Adrenal gland (tissue), 12 donors: ENCODE measurements around the gene ISM1. TPM values are rescaled to one million over a fixed set of nuclear protein-coding genes. Genes with fewer than 3 reads are reported as not detected.

Experiments used
- DNase-seq, 7 donors: peaks; one replicate each; pipeline ENCODE4 v3.0.0-alpha.2; 2019 to 2020
- H3K27ac ChIP-seq, 5 donors: fragments of 200-600 bp; sonication (generic) in 4 of 5; 1 replicate in 3 of 5; 2 replicates in 2 of 5; pipeline versions ENCODE4 v1.5.1 to v1.8.0; 2016 to 2020; ENCODE audit warnings: mild to moderate bottlenecking in 1 of 5
- H3K27me3 ChIP-seq: fragments of 200-600 bp; 2 replicates; pipeline ENCODE4 v1.8.0; 2021
- H3K36me3 ChIP-seq, 2 donors: fragments of 200-600 bp; replicated peaks in 1 of 2; 1 replicate in 1 of 2; 2 replicates in 1 of 2; pipeline versions ENCODE4 v1.5.1 to v1.8.0; 2018 to 2022
- H3K4me1 ChIP-seq, 2 donors: fragments of 200-600 bp; replicated peaks in 1 of 2; 1 replicate in 1 of 2; 2 replicates in 1 of 2; pipeline versions ENCODE4 v1.5.1 to v1.8.0; 2018 to 2021
- H3K4me3 ChIP-seq, 4 donors: fragments of 200-600 bp; sonication (generic) in 3 of 4; one replicate each; pipeline ENCODE4 v1.5.1; 2016 to 2018
- H3K9me3 ChIP-seq, 3 donors: fragments of 200-600 bp; sonication (generic) in 1 of 3; replicated peaks in 1 of 3; 1 replicate in 2 of 3; 2 replicates in 1 of 3; pipeline versions ENCODE4 v1.5.1 to v1.8.0; 2016 to 2021
- POLR2A ChIP-seq, 2 donors: fragments of 450-650 bp; IDR thresholded peaks; one replicate each; pipeline ENCODE4 v1.6.1; 2017; ENCODE audit warnings: antibody characterized with exemption in 2 of 2, mild to moderate bottlenecking in 2 of 2, moderate library complexity in 1 of 2
- WGBS, 4 donors: extraction: QIAGEN DNeasy Blood & Tissue Kit in 2 of 4; methylation state at CpG; one replicate each; pipeline versions ENCODE4 v1.1.5 to v1.1.7; 2013 to 2017; 5-methylcytosine and 5-hydroxymethylcytosine counted together
- intact Hi-C, 2 donors: fragments of 100-400 bp; cut with DNase I; formaldehyde crosslinking; loops; one replicate each; pipeline versions ENCODE4 v1.14.1 to v1.15.0; 2022 to 2023
- polyA plus RNA-seq, 3 donors: library from polyadenylated mRNA; stranded (reverse); fragments of 200-250 nt in 2 of 3; fragments of 350-450 nt in 1 of 3; fragmentation: Illumina TruSeq in 1 of 3; extraction: RNeasy Lipid Tissue Mini Kit (QIAGEN cat#74804) in 1 of 3; gene quantifications; one replicate each; pipeline ENCODE4 v1.2.3, GENCODE V29; 2013 to 2014
- total RNA-seq, 9 donors: library from RNA; depleted of rRNA in 4 of 9; stranded (reverse); fragments of >200 nt in 4 of 9; fragments of 120-200 nt in 1 of 9; fragmentation: NEBNext Ultra II Directional in 1 of 9; extraction: Animal tissue kit (Norgen Biotek cat#: 25700) in 1 of 9; gene quantifications; one replicate each; pipeline versions ENCODE4 v1.1.0 to v1.2.4, GENCODE V29; 2013 to 2023
- TF ChIP-seq, protein P1 (sequence below), 6 experiments: fragments of 450-650 bp in 4 of 6; fragments of 200-600 bp in 2 of 6; sonication (generic) in 1 of 6; IDR thresholded peaks; 1 replicate in 5 of 6; 2 replicates in 1 of 6; pipeline versions ENCODE4 v1.5.1 to v1.8.0; 2016 to 2021; ENCODE audit warnings: antibody characterized with exemption in 6 of 6, mild to moderate bottlenecking in 2 of 6, moderate library complexity in 1 of 6
- donor health status: healthy with polysubstance abuse.
- donor health status: Bipolar disorder and iron deficiency.
- donor health status: DM: yes; HTN: yes; CAD: no.
- donor health status: DM: no; HTN: no; CAD: no.
- donor health status: DM: no; HTN: no; CAD: no.
- donor health status: DM: yes; HTN: yes; CAD: no.

ISM1 gene
- total and polyA plus RNA-seq, 12 donors, result 0.17 to 4.4 (median 1.8) TPM

DNA sequence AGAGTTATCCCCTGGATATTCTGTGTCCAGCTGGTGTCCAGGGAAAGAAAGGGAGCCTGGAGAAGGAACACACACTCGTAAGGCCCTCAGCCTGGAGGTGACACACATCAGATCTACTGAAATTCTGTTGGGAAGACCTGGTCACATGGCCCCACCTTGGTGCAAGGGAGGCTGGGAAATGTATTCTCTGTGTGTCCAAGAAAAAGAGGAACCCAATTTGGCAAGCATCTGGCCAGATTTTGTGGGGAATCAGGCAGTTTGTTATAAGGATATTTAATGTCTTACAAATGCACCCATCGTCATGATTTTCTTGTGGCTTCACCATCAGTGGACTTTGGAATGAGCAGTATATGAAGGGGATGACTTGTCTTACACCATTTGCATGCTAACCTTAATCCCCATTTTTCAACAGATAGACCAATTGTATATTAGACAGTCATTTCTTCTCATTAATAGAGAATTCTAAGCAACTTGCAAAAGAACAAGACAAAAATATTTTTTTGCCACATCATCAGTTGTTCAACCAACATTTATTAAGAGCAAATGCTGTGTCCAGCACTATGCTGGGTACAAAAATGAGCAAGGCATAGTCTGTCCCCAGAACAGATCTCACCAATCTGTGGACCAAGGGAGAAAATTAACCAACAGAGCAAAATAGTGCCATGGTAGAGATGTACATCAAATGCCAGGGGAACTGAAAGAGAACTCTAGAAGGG, 59.7 kb downstream of the ISM1 start:
- no peaks in the 10 kb centered on the region for H3K36me3 ChIP-seq
- H3K9me3 ChIP-seq, result no peaks in the 10 kb centered on the region
- intact Hi-C loops, result no loop called here
- H3K4me3 ChIP-seq, result no peak overlapping the region
- TF ChIP-seq, protein P1, sequence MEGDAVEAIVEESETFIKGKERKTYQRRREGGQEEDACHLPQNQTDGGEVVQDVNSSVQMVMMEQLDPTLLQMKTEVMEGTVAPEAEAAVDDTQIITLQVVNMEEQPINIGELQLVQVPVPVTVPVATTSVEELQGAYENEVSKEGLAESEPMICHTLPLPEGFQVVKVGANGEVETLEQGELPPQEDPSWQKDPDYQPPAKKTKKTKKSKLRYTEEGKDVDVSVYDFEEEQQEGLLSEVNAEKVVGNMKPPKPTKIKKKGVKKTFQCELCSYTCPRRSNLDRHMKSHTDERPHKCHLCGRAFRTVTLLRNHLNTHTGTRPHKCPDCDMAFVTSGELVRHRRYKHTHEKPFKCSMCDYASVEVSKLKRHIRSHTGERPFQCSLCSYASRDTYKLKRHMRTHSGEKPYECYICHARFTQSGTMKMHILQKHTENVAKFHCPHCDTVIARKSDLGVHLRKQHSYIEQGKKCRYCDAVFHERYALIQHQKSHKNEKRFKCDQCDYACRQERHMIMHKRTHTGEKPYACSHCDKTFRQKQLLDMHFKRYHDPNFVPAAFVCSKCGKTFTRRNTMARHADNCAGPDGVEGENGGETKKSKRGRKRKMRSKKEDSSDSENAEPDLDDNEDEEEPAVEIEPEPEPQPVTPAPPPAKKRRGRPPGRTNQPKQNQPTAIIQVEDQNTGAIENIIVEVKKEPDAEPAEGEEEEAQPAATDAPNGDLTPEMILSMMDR (IDR thresholded peaks at IDR 0.05), result no peak
- no peak for TF ChIP-seq POLR2A (IDR thresholded peaks at IDR 0.05)
- 88 to 100% (median 93%) methylated on average over 2 of the region's 2 CpGs for WGBS, 4 donors
- no peak for DNase-seq
- H3K27me3 ChIP-seq, result no peaks in the 10 kb centered on the region
- H3K4me1 ChIP-seq, result no peaks in the 10 kb centered on the region
- H3K27ac ChIP-seq, result no peak overlapping the region

DNA sequence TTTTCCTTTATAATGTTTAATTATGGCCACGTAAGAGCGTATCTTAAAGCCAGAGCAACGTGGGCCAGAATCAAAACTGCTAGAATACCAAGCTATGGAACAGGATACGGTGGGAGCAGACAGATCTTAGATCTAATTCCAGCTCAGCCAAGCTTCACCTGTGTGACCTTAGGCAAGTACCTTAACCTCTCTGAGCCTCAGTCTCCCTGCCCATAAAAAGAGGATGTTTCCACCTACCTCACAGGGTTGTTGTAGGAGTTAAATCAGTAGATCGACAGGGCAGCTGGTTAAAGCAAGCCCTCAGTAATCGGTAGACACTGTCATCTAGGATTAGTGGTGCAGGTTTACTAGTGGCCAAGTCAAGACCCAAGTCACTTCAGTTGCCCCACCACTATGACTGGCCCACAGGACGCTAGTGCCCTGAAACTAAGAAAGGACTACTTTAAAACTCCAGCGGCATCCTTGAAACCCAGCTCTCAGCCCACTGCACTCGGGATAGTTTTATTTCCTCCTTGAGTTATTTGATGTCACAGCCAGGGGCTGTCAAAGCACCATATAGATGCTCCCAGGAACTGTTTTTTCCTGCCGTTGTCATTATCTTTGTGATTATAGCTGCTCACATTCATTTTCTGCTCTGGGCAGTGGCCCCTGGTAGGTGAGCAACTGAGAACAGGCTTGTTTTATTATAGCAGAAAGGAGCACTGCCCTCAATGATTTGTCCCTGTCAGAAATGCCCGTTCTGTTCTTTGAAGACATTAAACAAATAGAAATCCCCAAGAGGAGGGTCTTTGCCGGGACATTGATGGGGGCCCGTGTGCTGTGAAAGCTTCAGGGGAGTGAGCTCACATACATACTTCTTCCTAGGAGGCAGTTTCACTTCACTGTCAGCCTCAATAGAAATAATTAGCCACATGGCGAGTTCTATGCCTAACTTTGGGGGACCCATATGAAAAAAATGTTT, 63.1 kb downstream of the ISM1 start:
- Histone ChIP-seq H3K9me3 (no peaks in the 10 kb centered on the region), H3K4me1 (no peaks in the 10 kb centered on the region)
- intact Hi-C loops, result no loop called here

DNA sequence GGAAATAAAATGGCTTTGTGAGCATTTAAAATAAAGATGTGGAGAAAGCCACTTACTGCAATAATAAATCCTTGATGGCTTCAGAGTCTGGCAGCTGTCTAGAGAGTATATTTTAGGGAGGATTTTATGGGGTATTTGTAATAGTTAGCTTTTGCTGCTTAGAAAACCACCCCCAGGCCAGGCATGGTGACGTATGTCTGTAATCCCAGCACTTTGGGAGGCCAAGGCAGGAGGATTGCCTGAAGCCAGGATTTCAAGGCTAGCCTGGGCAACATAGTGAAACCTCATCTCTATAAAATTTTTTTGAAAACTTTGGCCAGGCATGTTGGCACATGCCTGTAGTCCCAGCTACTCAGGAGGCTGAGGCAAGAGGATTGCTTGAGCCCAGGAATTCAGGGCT, 63.8 kb downstream of the ISM1 start:
- Histone ChIP-seq H3K9me3 (no peaks in the 10 kb centered on the region), H3K4me3 (no peak overlapping the region), H3K4me1 (no peaks in the 10 kb centered on the region), H3K27me3 (no peaks in the 10 kb centered on the region), H3K36me3 (no peaks in the 10 kb centered on the region), H3K27ac (no peak overlapping the region)
- 74 to 94% (median 85%) methylated on average over 1 of the region's 1 CpG for WGBS, 4 donors
- TF ChIP-seq, protein P1 (IDR thresholded peaks at IDR 0.05), result no peak
- no peak for TF ChIP-seq POLR2A (IDR thresholded peaks at IDR 0.05)
- no peak for DNase-seq
- intact Hi-C loops, result no loop called here

More for the DNA sequence above, 63.1 kb downstream of the ISM1 start:
- no peak overlapping the region for H3K4me3 ChIP-seq
- DNase-seq, result no peak
- no peak overlapping the region for H3K27ac ChIP-seq
- no peaks in the 10 kb centered on the region for H3K36me3 ChIP-seq
- WGBS, 4 donors, result 64 to 69% (median 68%) methylated on average over 14 of the region's 14 CpGs
- TF ChIP-seq POLR2A (IDR thresholded peaks at IDR 0.05), result no peak
- TF ChIP-seq, protein P1 (IDR thresholded peaks at IDR 0.05), result no peak
- no peaks in the 10 kb centered on the region for H3K27me3 ChIP-seq

DNA sequence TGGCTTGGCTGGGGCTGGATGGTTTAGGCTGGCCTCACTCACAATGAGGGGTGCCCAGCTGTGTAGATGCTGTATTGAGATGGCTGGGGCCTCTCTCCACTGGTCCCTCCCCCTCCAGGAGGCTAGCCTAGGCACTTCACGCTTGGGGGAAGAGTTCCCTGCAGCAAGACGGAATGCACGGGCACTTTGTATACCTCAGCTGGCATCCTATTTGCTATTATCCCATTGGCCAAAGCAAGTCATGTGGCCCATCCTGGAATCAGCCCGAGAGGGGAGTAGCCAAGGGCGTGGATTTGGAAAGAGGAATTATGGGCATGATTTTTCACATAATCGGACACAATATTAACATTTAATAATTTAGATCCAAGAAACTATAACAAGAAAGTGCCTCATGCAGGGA, 64.3 kb downstream of the ISM1 start:
- no peak for TF ChIP-seq POLR2A (IDR thresholded peaks at IDR 0.05)
- TF ChIP-seq, protein P1 (IDR thresholded peaks at IDR 0.05), result no peak
- no peaks in the 10 kb centered on the region for H3K36me3 ChIP-seq
- 80 to 91% (median 88%) methylated on average over 6 of the region's 6 CpGs for whole genome bisulfite sequencing, 4 donors
- no peak overlapping the region for H3K27ac ChIP-seq
- H3K9me3 ChIP-seq, result no peaks in the 10 kb centered on the region
- H3K4me1 ChIP-seq, result no peaks in the 10 kb centered on the region
- no peak for DNase-seq
- no peak overlapping the region for H3K4me3 ChIP-seq
- H3K27me3 ChIP-seq, result no peaks in the 10 kb centered on the region
- intact Hi-C loops, result no loop called here
